ENCODE measurements around the gene MTX2. TPM values are rescaled to one million over a fixed set of nuclear protein-coding genes. Genes with fewer than 3 reads are reported as not detected.

MTX2 gene
- total RNA-seq, 3 donors from 2014 or later (not counting 1 experiment from before 2014, with no cell fraction given), result 3.8 to 8.7 (median 7.7) TPM

DNA sequence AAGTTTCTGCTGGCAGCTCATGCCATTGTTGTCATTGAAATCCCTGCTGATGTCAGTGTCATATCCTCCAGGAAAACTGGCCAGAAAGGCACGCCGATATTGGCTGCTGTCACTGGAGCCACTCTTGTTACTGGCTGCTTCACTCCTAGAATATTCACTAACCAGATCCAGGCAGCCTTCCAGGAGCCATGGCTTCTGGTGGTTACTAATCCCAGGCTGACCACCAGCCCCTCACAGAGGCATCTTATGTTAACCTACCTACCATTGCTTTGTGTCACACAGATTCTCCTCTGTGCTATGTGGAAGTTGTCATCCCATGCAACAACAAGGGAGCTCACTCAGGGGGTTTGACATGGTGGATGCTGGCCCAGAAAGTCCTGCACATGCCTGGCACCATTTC, 27.0 kb upstream of the MTX2 start:
- no peak overlapping the region for H3K27ac Mint-ChIP-seq
- Histone ChIP-seq H3K4me3 (ENCODE audit: low read length) (no peak overlapping the region), H3K27me3 (ENCODE audit: control insufficient read depth, insufficient read depth, low read length) (peaks cover 6% of the 10 kb centered on the region), H3K9me3 (ENCODE audit: control insufficient read depth, insufficient read depth, low read length) (no peaks in the 10 kb centered on the region), H3K27ac (ENCODE audit: low read length) (no peak overlapping the region), H3K36me3 (ENCODE audit: control insufficient read depth, insufficient read depth, low read length) (no peaks in the 10 kb centered on the region), H3K4me1 (ENCODE audit: control insufficient read depth, insufficient read depth, low read length) (no peaks in the 10 kb centered on the region)
- H3K4me3 Mint-ChIP-seq, result no peak overlapping the region
- intact Hi-C loops (cut with micrococcal nuclease), result no loop called here
- WGBS (ENCODE audit: insufficient coverage), result 94% methylated on average over 2 of the region's 2 CpGs
- H3K36me3 Mint-ChIP-seq, result no peaks in the 10 kb centered on the region
- DNase-seq, result no peak
- H3K9me3 Mint-ChIP-seq, result no peaks in the 10 kb centered on the region
- ATAC-seq, result no peak
- peaks cover 18 to 30% of the 10 kb centered on the region in 2 donors for H3K27me3 Mint-ChIP-seq (ENCODE audit: low read depth in 2 of 2)
- TF ChIP-seq, protein P1, sequence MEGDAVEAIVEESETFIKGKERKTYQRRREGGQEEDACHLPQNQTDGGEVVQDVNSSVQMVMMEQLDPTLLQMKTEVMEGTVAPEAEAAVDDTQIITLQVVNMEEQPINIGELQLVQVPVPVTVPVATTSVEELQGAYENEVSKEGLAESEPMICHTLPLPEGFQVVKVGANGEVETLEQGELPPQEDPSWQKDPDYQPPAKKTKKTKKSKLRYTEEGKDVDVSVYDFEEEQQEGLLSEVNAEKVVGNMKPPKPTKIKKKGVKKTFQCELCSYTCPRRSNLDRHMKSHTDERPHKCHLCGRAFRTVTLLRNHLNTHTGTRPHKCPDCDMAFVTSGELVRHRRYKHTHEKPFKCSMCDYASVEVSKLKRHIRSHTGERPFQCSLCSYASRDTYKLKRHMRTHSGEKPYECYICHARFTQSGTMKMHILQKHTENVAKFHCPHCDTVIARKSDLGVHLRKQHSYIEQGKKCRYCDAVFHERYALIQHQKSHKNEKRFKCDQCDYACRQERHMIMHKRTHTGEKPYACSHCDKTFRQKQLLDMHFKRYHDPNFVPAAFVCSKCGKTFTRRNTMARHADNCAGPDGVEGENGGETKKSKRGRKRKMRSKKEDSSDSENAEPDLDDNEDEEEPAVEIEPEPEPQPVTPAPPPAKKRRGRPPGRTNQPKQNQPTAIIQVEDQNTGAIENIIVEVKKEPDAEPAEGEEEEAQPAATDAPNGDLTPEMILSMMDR (IDR thresholded peaks at IDR 0.05), result no peak
- no peaks in the 10 kb centered on the region for H3K4me1 Mint-ChIP-seq

DNA sequence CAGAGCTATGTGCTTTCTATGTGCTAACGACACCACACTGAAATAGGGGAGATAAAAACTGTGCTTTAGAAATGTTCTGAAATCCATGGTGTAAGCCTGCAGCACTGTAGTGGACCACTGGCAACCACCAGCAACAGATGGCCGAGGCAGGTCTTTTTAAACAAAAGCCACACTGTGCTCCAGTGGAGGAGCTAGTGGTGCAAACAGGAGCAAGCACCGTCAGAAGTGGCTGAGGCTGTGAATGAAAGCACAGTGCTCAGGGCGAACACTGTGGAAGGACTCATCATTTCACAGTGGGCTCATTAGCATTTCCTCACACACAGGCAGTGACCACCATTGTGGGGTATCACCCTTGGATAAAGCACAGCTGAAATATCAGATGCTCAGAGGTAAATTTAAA, 22.9 kb upstream of the MTX2 start:
- H3K4me1 ChIP-seq (ENCODE audit: control insufficient read depth, insufficient read depth, low read length), result no peaks in the 10 kb centered on the region
- no peak for ATAC-seq
- Mint-ChIP-seq H3K9me3 (no peaks in the 10 kb centered on the region), H3K4me1 (no peaks in the 10 kb centered on the region), H3K27ac (no peak overlapping the region), H3K36me3 (no peaks in the 10 kb centered on the region), H3K4me3 (no peak overlapping the region), H3K27me3 (ENCODE audit: low read depth in 2 of 2) (peaks cover 12 to 33% of the 10 kb centered on the region in 2 donors)
- no peak overlapping the region for H3K4me3 ChIP-seq (ENCODE audit: low read length)
- H3K27ac ChIP-seq (ENCODE audit: low read length), result no peak overlapping the region
- intact Hi-C loops (cut with micrococcal nuclease), result no loop called here
- H3K36me3 ChIP-seq (ENCODE audit: control insufficient read depth, insufficient read depth, low read length), result no peaks in the 10 kb centered on the region
- TF ChIP-seq, protein P1 (IDR thresholded peaks at IDR 0.05), result no peak
- 91% methylated on average over 4 of the region's 4 CpGs for WGBS (ENCODE audit: insufficient coverage)
- no peaks in the 10 kb centered on the region for H3K27me3 ChIP-seq (ENCODE audit: control insufficient read depth, insufficient read depth, low read length)
- H3K9me3 ChIP-seq (ENCODE audit: control insufficient read depth, insufficient read depth, low read length), result no peaks in the 10 kb centered on the region
- DNase-seq, result no peak

DNA sequence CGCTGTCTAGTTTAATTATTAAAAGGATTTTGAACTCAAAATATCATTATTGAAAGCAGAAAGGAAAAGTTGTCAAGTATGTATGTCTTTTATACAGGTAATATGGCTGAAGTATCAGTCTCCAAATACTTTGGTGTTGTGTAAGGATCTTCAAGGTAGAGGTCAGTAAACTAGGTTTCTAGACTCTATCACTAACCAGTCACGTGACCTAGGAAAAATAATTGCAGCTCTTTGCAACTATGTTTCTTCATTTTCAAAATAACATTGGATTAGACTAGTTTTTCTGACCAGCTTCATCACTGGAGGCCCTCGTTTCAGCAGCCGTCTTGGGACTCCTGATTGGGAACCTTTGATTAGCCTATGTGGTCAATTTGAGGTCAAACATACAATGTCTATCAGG, 21.4 kb upstream of the MTX2 start:
- Histone ChIP-seq H3K36me3 (ENCODE audit: control insufficient read depth, insufficient read depth, low read length) (no peaks in the 10 kb centered on the region), H3K9me3 (ENCODE audit: control insufficient read depth, insufficient read depth, low read length) (no peaks in the 10 kb centered on the region), H3K27ac (ENCODE audit: low read length) (no peak overlapping the region), H3K4me3 (ENCODE audit: low read length) (no peak overlapping the region), H3K4me1 (ENCODE audit: control insufficient read depth, insufficient read depth, low read length) (no peaks in the 10 kb centered on the region), H3K27me3 (ENCODE audit: control insufficient read depth, insufficient read depth, low read length) (no peaks in the 10 kb centered on the region)
- no peak overlapping the region for H3K4me3 Mint-ChIP-seq
- no peak for DNase-seq
- no peak overlapping the region for H3K27ac Mint-ChIP-seq
- ATAC-seq, result no peak
- WGBS (ENCODE audit: insufficient coverage), result 84% methylated on average over 4 of the region's 4 CpGs
- intact Hi-C loops (cut with micrococcal nuclease), result no loop called here
- H3K9me3 Mint-ChIP-seq, result no peaks in the 10 kb centered on the region
- no peaks in the 10 kb centered on the region for H3K36me3 Mint-ChIP-seq
- TF ChIP-seq, protein P1 (IDR thresholded peaks at IDR 0.05), result no peak
- H3K4me1 Mint-ChIP-seq, result no peaks in the 10 kb centered on the region
- peaks cover 13 to 33% of the 10 kb centered on the region in 2 donors for H3K27me3 Mint-ChIP-seq (ENCODE audit: low read depth in 2 of 2)

DNA sequence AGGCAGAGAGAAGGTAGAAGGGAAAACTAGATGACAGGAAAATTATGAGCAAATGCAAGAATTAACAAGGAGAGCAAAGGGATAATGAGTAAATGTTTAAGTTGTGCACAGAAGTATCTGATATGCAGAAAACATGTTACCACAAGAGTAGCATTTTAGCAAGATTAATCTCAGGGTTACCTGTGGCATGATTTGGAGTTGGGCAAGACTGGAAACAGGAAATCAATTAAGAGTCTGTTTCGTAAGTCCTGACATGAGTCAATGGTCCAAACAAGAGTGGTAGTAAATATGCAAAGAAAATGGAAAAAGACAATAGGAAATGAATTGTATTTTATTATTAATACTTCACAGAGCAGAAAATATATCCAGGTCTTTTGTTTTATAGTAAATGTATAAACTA, 17.3 kb upstream of the MTX2 start:
- Mint-ChIP-seq H3K27me3 (ENCODE audit: low read depth in 2 of 2) (peaks cover 15 to 43% of the 10 kb centered on the region in 2 donors), H3K4me3 (no peak overlapping the region), H3K4me1 (no peaks in the 10 kb centered on the region), H3K27ac (no peak overlapping the region), H3K9me3 (no peaks in the 10 kb centered on the region), H3K36me3 (no peaks in the 10 kb centered on the region)
- Histone ChIP-seq H3K27me3 (ENCODE audit: control insufficient read depth, insufficient read depth, low read length) (no peaks in the 10 kb centered on the region), H3K9me3 (ENCODE audit: control insufficient read depth, insufficient read depth, low read length) (no peaks in the 10 kb centered on the region), H3K4me1 (ENCODE audit: control insufficient read depth, insufficient read depth, low read length) (no peaks in the 10 kb centered on the region), H3K36me3 (ENCODE audit: control insufficient read depth, insufficient read depth, low read length) (no peaks in the 10 kb centered on the region), H3K27ac (ENCODE audit: low read length) (no peak overlapping the region), H3K4me3 (ENCODE audit: low read length) (no peak overlapping the region)
- WGBS (ENCODE audit: insufficient coverage), result 67% methylated on average over 1 of the region's 1 CpG
- intact Hi-C loops (cut with micrococcal nuclease), result no loop called here
- ATAC-seq (no peak), DNase-seq (no peak)
- TF ChIP-seq, protein P1 (IDR thresholded peaks at IDR 0.05), result no peak
